ENCODE results near the gene KLHL3.

The KLHL3 gene

DNA sequence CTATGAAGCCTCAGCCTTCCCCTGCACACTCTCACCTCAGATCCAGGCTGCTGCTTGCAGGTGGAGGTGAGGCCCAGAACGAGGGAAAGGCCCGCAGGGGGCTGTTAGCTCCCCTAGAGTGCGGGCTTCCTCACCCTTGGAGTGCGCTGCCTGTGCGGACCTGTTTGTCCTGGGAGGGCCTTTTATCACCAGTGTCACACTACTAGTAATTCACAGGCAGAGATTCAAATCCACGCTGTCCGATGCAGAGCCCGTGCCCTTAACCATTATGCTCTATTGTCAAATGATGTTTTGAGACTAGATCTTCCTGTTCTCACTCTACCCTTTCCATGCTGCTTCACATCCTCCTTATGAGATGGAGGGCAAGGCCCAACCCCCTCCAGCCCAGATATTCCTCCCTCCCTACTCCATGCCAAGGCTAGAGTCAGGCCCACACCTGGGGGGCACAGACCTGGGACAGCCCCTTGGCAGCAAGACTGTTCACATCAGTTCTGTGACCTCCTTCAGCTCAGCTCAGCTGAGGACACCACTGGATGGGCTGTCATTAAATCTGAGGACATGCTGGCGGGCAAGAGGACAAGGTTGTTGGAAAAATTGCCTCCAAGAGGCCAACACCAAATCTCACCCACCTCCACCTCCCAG is 124.0 kb downstream of the KLHL3 start:
- DNase-seq (ENCODE audit: low read depth, low spot score): no peak

DNA sequence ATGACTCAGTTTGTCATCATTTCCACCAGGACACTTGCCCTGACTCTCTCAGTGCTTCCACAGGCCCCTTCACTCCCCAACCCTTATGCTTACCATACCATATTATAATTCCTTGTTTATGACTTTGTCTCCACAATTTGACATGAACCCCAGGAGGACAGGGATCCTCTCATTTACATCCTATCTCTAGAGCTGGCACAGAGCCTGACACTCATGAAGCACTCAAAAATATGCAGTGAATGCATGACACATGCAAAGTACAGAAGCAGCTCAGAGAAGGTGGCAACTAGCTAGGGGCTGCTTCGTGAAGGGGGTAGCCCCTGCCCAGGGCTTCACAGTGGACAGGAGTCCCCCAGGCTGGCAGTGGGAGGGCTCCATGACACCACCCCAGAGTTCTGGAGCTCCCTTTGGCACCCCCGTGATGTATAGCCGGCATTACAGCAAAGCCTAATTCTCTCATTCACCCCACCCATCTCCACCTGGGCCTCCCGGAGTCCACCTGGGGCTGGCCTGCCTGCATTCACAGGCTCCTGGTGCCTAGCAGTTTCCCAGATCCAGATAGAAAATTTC is 124.8 kb downstream of the KLHL3 start:
- no peak for DNase-seq (ENCODE audit: low read depth, low spot score)

DNA sequence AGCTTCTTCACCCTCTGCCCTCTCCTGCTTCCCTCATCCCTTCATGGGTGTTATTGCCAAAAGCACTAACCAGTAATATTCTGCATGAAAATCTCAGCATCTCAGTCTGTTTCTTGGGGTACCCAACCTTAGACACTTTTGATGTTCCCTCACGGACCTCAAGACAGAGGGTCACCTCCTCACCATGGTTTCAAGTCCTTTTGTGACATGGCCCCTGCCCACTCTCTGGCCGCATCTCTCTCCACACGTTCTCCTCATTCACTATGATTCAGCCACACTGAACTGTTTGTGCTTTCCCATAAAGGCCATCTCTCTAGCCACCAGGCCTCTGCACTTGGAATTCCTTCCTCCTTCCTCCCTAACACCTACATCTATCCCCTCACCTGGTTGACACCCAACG is 125.3 kb downstream of the KLHL3 start:
- DNase-seq (ENCODE audit: low read depth, low spot score): no peak

DNA sequence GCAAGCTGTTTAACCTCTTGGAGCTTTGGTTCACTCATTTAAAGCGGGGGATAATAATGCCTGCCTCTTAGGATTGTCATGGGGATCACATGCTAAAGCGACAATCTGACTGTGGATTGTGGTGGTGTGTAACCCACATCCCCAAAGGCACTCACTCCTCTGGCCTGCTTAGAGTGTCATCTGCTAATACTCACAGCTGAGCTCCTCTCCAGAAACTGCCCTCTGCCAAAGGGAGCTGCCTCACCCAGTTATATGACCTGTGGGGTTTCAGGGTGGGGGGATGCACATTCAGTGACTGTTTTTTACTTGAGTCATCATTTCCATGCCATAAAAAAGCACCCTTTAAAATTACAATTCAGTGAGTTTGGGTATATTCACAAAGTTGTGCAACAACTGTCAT is 126.8 kb downstream of the KLHL3 start:
- no peak for DNase-seq (ENCODE audit: low read depth, low spot score)

DNA sequence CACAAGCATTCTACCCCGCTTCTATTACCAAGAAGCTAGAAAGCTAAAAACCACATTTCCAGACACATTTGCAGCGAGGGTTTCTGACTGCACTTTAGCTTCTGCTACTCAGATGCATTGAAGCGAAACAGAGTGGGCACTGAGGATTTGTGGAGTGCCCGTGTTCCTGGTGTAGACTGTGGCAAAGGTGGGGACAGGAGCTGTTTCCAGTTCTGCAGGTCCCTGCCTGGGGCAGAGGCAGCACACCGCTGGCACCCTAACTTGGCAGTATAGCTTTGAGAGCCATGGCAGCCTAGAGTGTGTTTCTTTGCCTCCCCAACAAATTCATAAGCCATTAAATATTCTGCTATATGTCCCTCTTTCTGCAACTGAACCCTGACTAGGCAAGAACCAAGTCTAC is 128.1 kb downstream of the KLHL3 start:
- no peak for DNase-seq (ENCODE audit: low read depth, low spot score)

DNA sequence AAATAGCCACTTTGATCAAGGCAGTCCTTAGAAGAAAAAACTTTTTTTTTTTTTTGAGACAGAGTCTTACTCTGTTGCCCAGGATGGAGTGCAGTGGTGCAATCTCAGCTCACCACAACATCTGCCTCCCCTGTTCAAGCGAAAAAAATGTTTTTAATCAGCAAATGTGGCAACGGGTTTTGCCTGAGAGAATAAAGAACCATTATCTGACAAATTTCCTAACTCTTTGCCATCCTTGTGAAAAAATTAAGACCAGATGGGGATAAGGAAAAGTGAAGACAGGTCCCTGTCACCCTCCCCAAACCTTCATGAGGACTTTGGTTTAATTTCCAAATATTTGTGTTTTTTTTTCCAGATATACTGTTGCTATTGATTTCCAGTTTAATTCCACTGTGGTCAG is 129.5 kb downstream of the KLHL3 start:
- DNase-seq (ENCODE audit: low read depth, low spot score): no peak

DNA sequence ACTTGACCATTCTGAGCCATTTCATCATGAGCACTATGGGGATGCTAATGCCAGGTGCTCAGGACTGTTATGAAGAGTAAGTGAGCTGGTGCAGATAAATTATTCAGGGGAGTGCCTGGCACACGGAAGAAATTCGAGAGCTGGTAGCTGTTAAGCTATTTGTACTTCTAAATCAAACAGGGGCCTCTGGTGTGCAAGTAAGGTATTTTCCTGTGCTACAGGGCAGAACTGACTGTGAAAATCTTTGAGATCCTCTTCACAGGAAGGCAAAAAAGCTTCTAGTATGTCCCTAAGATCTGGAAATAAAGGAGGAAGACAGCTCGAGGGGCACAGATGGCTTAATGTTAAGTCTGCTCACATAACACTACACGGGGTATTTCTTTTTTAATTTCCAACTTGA is 130.5 kb downstream of the KLHL3 start:
- DNase-seq (ENCODE audit: low read depth, low spot score): no peak

DNA sequence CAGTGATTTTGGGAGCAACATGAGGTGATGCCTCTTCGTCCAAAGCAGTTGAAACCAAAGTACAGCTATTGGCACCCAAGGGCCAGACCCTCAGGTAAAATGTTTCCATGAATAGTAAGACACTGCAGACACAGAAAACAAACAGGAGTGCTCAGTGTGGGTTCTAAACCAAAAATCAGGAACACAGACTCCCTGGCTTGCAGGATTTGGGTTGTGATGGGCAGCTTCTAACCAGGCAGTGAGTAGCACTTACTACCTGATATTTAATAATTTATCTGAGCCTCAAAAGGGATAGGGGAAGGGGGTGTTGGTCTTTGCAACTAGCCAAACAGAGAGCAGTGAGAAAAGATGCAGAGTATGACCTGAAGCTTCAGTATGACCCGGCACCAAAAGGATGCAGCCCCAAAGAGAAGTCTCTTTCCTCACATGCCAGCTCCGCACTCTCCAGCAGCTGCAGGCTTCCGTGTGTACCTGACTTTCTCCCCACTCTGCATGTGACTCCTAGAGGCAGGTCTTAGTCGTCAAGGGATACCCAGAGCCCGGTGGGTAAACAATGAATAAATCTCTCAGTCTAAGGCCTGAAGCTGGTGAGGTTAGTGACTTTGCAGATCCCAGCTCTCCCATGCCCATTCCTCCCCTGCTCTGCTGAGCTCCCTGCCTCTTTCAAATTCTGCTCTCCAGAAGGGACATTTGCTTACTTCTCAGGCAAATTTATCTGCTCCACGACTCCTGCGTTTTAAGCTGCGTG is 131.4 kb downstream of the KLHL3 start:
- DNase-seq (ENCODE audit: low read depth, low spot score): no peak

DNA sequence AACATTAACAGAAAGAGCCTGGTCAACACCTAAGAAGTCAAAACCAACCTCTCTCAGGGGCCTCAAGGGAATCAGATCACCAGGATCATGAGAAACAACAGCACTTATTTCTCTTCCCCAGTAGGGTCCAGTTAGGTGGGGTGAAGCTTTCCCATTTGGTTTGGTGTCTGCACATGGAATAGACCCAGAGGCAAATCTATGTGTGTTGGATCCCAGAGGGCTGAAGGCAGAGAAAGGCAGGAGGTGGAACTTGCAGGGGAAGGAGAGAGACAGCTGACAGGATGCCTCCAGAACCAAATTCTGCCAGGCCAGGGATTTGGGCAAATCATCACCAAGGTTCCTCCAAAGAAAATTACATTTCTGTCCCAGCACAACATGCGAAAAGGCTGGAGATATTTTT is 132.0 kb downstream of the KLHL3 start:
- no peak for DNase-seq (ENCODE audit: low read depth, low spot score)

DNA sequence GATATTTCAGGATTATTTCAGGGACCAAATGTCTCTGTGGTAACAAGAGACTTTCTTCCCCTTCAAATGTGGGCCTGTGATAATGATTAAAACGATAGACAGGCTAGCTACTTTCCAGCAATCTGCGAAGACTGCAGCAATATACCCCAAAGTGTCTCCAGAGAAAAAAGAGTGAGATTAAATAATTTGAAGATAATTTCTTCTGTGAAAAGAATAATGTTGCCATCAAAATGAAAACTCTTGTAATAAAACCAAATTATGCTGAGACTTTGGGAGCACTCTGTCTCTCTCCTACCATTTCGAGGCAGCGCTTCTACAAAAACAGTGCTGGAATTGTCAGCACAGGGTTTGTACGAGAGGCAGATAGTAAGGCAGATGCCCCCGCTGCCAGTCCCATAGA is 132.5 kb downstream of the KLHL3 start:
- DNase-seq (ENCODE audit: low read depth, low spot score): no peak

DNA sequence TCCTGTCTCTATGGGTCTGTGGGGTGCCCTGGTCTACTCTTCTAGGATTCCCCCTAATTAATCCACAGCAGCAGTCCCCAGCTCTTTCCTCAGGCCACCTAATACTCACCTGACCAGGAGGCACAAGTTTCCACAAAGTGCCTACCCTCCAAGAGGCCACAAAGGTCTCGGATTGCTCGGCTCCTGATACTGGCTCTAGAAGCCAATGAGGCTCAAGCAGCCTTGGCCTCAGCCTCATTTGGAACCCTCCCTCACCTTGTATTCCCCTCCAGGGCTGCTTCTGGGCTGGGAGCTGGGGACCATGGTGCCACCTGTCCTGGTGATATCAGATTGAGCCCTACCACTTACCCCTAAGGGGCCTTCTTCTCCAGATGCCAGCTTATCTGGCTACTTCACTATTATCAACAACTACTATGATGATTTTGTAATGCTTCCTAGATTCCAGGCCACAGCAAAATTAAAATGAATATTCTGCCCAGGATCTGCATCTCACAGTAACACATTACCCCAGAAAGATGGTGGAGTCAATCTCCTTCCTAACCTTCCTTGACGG is 133.1 kb downstream of the KLHL3 start:
- no peak for DNase-seq (ENCODE audit: low read depth, low spot score)

DNA sequence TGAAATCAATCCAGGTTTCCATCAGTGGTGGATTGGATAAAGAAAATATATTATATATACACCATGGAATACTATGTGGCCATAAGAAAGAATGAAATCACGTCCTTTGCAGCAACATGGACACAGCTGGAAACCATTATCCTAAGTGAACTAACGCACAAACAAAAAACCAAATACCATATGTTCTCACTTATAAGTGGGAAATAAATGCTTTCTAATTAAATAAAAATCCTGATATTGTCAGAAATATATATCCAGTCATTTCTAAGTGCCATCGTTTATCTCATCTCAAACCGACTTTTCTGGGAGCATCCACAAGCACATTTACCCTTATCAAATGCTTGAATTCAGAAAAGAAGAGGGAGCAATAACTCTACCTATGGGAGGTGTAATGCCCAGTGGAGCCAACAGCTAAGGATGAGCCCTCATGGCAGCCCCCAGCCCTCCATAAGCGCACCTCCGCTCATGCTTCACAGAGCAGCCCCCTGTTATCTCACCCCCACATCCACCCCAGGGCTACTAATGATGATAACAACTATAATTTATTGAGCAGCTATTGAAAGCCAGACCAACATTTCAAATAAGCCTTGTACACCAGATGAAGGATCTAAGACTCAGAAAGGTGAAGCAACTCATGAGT is 135.0 kb downstream of the KLHL3 start:
- no peak for DNase-seq (ENCODE audit: low read depth, low spot score)

DNA sequence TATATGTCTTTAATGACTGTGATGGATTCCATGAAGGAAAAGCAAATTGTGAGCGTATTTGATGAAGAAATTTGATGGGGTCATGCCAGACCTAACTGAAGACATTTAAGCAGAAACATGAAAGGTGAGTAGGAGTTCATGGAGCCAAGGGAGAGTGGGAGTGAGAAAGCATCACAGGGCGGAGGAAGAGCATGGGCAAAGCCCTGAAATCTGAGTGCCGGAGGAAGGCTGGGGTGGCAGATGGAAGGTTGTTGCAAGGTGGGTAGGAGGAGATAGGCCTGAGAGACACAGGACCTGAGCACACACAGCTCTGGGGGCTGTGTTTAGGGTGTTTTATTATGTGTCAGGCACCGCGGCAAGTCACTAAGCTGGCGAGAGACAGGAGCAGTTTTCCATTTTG is 136.4 kb downstream of the KLHL3 start:
- DNase-seq (ENCODE audit: low read depth, low spot score): no peak

DNA sequence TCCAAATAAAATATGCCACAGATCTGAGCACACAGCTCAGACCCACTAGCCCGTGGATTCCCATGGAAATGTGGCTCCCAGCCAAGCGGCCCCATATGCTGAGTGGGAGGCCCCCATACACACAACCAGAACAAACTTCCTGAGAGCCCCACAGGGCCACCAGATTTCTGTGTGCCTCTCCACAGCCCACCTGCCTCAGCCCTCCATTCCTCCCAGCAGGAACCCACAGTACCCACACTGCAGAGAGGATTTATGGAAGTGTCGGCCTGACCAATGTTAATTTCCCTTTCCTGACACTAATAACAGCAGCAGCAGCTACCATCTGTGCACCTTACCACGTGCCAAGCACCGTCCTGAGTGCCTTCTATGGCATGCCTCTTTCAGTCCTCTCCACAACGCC is 137.5 kb downstream of the KLHL3 start:
- DNase-seq (ENCODE audit: low read depth, low spot score): no peak

DNA sequence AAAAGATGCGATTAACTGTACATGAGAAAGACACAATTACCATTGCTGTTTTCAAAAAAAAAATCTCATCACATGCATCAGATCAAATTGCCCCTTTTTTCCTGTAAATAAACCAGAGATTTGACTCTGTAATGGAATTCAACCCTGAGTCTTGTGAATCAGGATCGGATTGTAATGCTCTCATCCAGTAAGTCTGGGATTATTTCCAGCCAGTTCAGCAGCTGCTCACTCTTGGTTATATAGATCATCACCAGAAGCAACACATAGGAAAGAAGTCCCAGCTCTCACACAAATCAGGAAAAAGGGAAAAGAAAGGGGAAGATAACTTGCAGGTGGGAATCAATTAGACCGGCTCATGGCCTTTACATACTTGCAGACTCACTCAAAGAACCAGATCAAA is 138.9 kb downstream of the KLHL3 start:
- DNase-seq (ENCODE audit: low read depth, low spot score): no peak

DNA sequence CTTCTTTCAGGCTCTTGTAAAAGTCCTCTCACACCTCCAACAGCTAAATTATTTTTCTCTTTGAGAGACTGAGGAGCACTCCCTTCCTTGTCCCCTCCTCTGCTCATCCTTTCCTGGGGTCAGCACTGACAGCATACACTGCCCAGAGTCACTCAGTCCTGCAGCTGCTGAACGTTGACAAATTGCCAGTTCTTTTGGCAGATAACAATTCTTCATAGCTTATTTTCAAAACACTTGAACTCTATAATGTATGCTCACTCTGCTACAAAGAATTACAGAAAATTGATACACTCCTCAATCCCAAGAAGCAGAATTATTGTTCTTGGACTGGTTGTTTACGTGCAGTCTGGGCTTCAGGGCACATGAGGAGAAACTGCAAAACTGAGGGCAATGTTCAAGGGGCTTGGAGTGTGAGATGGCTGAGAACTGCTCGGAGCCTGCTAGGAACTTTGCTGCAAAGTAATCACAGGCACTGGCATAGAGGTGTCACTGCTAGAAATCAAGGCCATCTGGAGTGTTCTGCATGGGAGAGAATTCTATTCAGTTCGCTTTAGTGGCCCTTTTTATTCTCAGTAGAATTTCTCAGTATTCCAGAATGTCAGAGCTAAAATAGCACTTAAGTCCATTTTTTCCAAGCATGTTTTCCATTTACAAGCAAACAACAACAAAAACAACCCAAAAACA is 140.4 kb downstream of the KLHL3 start:
- no peak for DNase-seq (ENCODE audit: low read depth, low spot score)

DNA sequence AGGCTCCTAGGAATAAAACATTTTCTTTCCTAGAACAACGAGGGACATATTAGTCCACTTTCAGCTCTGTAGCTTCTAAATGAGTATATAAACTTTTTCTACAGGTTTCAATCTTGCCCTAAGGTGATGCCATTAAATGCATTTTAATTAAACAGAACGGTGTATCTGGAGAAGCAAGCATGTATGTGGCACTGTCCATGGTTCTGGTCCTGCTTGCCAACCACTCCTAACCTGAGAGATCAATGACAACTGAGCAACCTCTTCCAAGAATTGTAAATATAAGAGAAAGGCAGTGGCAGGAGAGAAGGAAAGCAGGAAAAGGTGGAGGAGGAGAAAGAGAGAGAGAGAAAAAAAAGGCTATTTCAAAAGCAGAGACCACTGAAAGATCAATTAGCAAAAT is 141.2 kb downstream of the KLHL3 start:
- DNase-seq (ENCODE audit: low read depth, low spot score): no peak

DNA sequence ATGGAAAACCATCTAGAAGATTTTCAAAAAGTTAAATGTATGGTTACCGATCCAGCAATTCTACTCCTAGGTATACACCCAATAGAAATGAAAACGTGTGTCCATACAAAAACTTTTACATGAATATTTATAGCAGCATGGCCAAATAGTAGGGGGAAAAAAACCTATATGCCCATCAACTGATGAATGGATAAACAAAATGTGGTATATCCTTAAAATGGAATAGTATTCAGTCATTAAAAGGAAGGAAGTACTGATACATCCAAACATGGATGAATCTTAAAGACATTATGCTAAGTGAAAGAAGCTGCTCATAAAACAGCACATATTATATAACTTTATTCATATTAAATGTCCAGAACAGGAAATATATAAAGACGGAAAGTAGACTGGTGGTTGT is 143.6 kb downstream of the KLHL3 start:
- no peak for DNase-seq (ENCODE audit: low read depth, low spot score)

DNA sequence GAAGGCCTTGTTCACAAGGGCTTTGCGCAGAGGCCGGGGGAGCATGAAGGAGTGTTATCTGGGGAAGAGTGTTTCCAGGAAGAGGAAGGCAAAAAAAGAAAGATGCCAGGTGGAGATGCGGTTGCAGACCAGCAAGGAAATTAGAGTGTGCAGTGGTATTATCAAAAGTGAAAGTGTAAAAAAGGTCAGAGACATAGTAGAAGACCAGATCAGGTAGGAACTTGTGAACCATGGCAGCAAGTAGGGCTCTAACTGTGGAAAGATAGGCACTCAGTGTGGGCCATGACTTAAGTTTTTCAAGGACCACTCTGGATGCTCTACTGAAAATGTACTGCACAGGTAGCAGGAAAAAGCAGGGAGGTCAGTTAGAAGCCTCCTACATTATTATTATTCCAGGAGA is 146.7 kb downstream of the KLHL3 start:
- DNase-seq (ENCODE audit: low read depth, low spot score): no peak

DNA sequence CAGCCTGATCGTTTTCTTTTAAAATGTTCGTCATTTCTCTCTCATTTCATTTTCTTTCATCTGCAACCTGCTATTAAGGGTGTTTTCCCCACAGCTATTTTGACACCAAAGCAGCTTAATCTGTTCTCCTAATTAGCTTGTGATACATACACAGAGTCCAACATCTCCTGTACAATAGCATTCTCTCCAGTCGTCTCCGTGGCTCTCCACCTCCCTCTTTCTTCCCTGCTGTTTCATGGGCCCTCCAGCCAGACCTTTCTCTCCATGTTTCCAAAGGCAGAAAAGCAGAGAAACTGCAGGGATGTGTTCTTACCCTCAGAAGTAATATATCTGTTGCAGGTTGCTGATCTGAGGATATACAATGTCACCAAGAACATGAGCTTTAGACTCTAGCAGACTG is 148.0 kb downstream of the KLHL3 start:
- no peak for DNase-seq (ENCODE audit: low read depth, low spot score)

DNA sequence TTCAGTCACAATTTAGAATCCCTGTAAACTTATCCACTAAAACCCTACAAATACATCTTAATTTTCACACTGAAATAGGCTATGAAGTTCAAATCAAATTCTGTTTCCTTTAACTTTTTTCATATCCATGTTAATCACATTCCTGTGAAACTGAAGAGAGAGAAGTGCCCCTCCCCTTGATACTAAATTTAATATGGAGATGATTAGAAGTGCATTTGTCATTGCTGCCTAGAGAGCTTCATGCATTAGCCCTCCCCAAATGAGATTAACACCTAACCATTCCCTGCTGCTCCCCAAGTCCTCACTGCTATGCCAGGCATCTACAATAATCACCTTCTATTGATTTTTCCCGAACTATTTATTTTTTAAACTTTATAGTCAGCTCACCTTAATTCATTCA is 151.6 kb downstream of the KLHL3 start:
- no peak for DNase-seq (ENCODE audit: low read depth, low spot score)

DNA sequence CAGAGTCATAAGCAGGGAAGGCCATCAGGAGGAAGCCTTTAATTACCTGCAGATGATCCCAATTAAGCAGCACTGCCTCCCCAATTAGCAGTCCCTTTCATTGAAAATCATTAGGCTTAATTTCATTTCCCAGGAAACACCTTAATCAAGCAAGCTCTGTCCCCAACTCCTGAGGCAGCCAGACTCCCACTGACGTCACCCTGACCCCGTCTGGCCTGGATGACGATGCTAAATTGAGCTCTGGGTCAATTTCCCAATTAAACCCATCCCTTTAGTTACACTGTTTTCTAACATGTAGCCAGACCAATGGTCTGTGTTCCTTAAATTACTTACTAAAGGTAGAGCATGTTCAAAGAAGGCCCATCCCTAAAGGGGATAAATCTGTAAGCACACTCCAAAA is 152.8 kb downstream of the KLHL3 start:
- no peak for DNase-seq (ENCODE audit: low read depth, low spot score)

All from ELF-1 (cell line).